Caco-2 (cell line): ENCODE measurements around the gene WNT3A. TPM values are rescaled to one million over a fixed set of nuclear protein-coding genes. Genes with fewer than 3 reads are reported as not detected.
A peak's percentile ranks its signal among the peaks of the same experiment; 100 is the strongest.

Source experiments
- BruUV-seq: library from RNA; stranded (reverse); fragments of 400-500 nt; replicated peaks from 2 replicates; lab custom pipeline; 2021; lab: Mats Ljungman, UMichigan
- CTCF ChIA-PET: fragments of 300-600 bp; sonication (Branson Sonifier 250); formaldehyde crosslinking; loops from one replicate; lab custom pipeline; 2022; ENCODE audit warnings: antibody characterized with exemption; lab: Charles Lee
- POLR2A ChIA-PET: fragments of 300-600 bp; sonication (Branson Sonifier 250); formaldehyde crosslinking; loops from one replicate; lab custom pipeline; 2022; ENCODE audit warnings: antibody characterized with exemption; lab: Charles Lee
- DNase-seq, 2 experiments: peaks; one replicate each; pipeline versions ENCODE4 v3.0.0 to v3.0.0-alpha.2; 2020 to 2022
- H3K27me3 ChIP-seq: replicated peaks from 2 replicates; pipeline ENCODE4 v1.6.0; 2011; ENCODE audit warnings: low read length; ENCODE audit not compliant: control insufficient read depth, insufficient read depth
- H3K36me3 ChIP-seq: 2 replicates; pipeline ENCODE4 v1.5.1; 2011; ENCODE audit warnings: low read length; ENCODE audit not compliant: control insufficient read depth, insufficient read depth
- H3K4me1 ChIP-seq: fragments of 250-450 bp; sonication (Bioruptor Pico); 2 replicates; pipeline ENCODE4 v1.5.1; 2020; ENCODE audit warnings: mild to moderate bottlenecking
- H3K4me3 ChIP-seq: 2 replicates; pipeline ENCODE4 v1.5.1; 2011; ENCODE audit warnings: low read depth, mild to moderate bottlenecking, control low read depth, low read length
- H3K9me3 ChIP-seq: fragments of 250-450 bp; sonication (Bioruptor Pico); 2 replicates; pipeline ENCODE4 v1.5.1; 2020; ENCODE audit warnings: mild to moderate bottlenecking, moderate library complexity
- H3K27ac Mint-ChIP-seq: one replicate; pipeline ENCODE4 v1.8.0; 2022; ENCODE audit warnings: mixed read lengths; ENCODE audit not compliant: unreplicated experiment
- H3K27me3 Mint-ChIP-seq: one replicate; pipeline ENCODE4 v1.8.0; 2022; ENCODE audit warnings: mixed read lengths; ENCODE audit not compliant: insufficient read depth, unreplicated experiment
- H3K36me3 Mint-ChIP-seq: one replicate; pipeline ENCODE4 v1.8.0; 2022; ENCODE audit warnings: mild to moderate bottlenecking, mixed read lengths; ENCODE audit not compliant: insufficient read depth, unreplicated experiment
- H3K4me1 Mint-ChIP-seq: one replicate; pipeline ENCODE4 v1.8.0; 2022; ENCODE audit warnings: low read depth, mixed read lengths; ENCODE audit not compliant: unreplicated experiment
- H3K4me3 Mint-ChIP-seq: one replicate; pipeline ENCODE4 v1.8.0; 2022; ENCODE audit warnings: mild to moderate bottlenecking, moderate library complexity, mixed read lengths; ENCODE audit not compliant: unreplicated experiment
- H3K9me3 Mint-ChIP-seq: one replicate; pipeline ENCODE4 v1.8.0; 2022; ENCODE audit warnings: mixed read lengths; ENCODE audit not compliant: unreplicated experiment
- CTCF ChIP-seq, 2 experiments: fragments of 200-600 bp in 1 of 2; IDR thresholded peaks; 1 replicate in 1 of 2; 2 replicates in 1 of 2; pipeline versions ENCODE4 v1.5.1 to v1.8.0; 2011 to 2022; ENCODE audit warnings: antibody characterized with exemption in 1 of 2, control low read depth in 1 of 2, inconsistent platforms in 1 of 2, low read depth in 1 of 2, low read length in 1 of 2, mild to moderate bottlenecking in 1 of 2, moderate library complexity in 1 of 2; ENCODE audit not compliant: insufficient read depth in 1 of 2, severe bottlenecking in 1 of 2, unreplicated experiment in 1 of 2
- intact Hi-C: fragments of 100-400 bp; cut with micrococcal nuclease; formaldehyde crosslinking; loops from one replicate; pipeline ENCODE4 v1.10.0; 2022; ENCODE audit not compliant: unreplicated experiment
- total RNA-seq: library from RNA; stranded (reverse); gene quantifications from 2 replicates; pipeline ENCODE4 v1.2.3, GENCODE V29; 2022

The WNT3A gene
- total RNA-seq, 1 experiment from 2014 or later = 0.09 TPM

- H3K27ac Mint-ChIP-seq = peak overlapping the region; percentile 97
These were observed 98.6 kb downstream of the WNT3A start for GRCh38 chr1:228105270-228105995.

GRCh38 chr1:228105996-228106799 is 99.4 kb downstream of the WNT3A start:
- Mint-ChIP-seq H3K4me3 (no peak overlapping the region), H3K9me3 (no peaks in the 10 kb centered on the region), H3K36me3 (peaks cover 47% of the 10 kb centered on the region), H3K4me1 (peaks cover 19% of the 10 kb centered on the region), H3K27me3 (no peaks in the 10 kb centered on the region), H3K27ac (no peak overlapping the region)
- H3K9me3 ChIP-seq = no peaks in the 10 kb centered on the region
- H3K4me1 ChIP-seq = peaks cover 27% of the 10 kb centered on the region
- ChIA-PET POLR2A (interaction anchor here (0.8 to 0.9 kb wide), 2 partner anchors 15 to 24 kb away, joined by 3 read pairs; partner anchors contain the start of gene ARF1), CTCF (interaction anchor here (0.6 kb wide), 1 partner anchor 318 kb away, joined by 3 read pairs; no protein-coding TSS in a partner anchor)
- H3K27me3 ChIP-seq = no peaks in the 10 kb centered on the region
- no peak for DNase-seq
- BruUV-seq = no TSS peak
- TF ChIP-seq CTCF (IDR thresholded peaks at IDR 0.05; ENCODE audit: insufficient read depth in 1 of 2, low read depth in 1 of 2, low read length in 1 of 2, severe bottlenecking in 1 of 2, unreplicated experiment in 1 of 2) = no peak
- H3K4me3 ChIP-seq = no peak overlapping the region
- intact Hi-C loops = loop anchor here (10.0 kb wide), 1 partner anchor 621 kb away; no protein-coding TSS in a partner anchor
- no peaks in the 10 kb centered on the region for H3K36me3 ChIP-seq

More at GRCh38 chr1:228105270-228105995, 98.6 kb downstream of the WNT3A start:
- Histone ChIP-seq H3K9me3 (no peaks in the 10 kb centered on the region), H3K4me1 (peaks cover 25% of the 10 kb centered on the region), H3K27me3 (no peaks in the 10 kb centered on the region), H3K4me3 (no peak overlapping the region), H3K36me3 (0 out of 2 replicates have a peak, but pooled peaks cover 1% of the 10 kb centered on the region)
- Mint-ChIP-seq H3K4me3 (no peak overlapping the region), H3K4me1 (peaks cover 21% of the 10 kb centered on the region), H3K27me3 (no peaks in the 10 kb centered on the region), H3K36me3 (peaks cover 53% of the 10 kb centered on the region), H3K9me3 (no peaks in the 10 kb centered on the region)
- intact Hi-C loops = loop anchor here (10.0 kb wide), 1 partner anchor 621 kb away; no protein-coding TSS in a partner anchor
- TF ChIP-seq CTCF (IDR thresholded peaks at IDR 0.05; ENCODE audit: insufficient read depth in 1 of 2, low read depth in 1 of 2, low read length in 1 of 2, severe bottlenecking in 1 of 2, unreplicated experiment in 1 of 2) = no peak
- no TSS peak for BruUV-seq
- ChIA-PET POLR2A (interaction anchor here (0.9 kb wide), 1 partner anchor 23 kb away, joined by 3 read pairs; the partner anchor contains the start of gene ARF1), CTCF (interaction anchor here (0.6 kb wide), 1 partner anchor 16 kb away, joined by 3 read pairs; no protein-coding TSS in a partner anchor)
- DNase-seq = no peak

GRCh38 chr1:228106800-228107054 is 99.9 kb downstream of the WNT3A start:
- Mint-ChIP-seq H3K4me3 (no peak overlapping the region), H3K27ac (no peak overlapping the region), H3K4me1 (peaks cover 15% of the 10 kb centered on the region), H3K27me3 (no peaks in the 10 kb centered on the region), H3K9me3 (no peaks in the 10 kb centered on the region), H3K36me3 (peaks cover 43% of the 10 kb centered on the region)
- no peak for TF ChIP-seq CTCF (IDR thresholded peaks at IDR 0.05; ENCODE audit: insufficient read depth in 1 of 2, low read depth in 1 of 2, low read length in 1 of 2, severe bottlenecking in 1 of 2, unreplicated experiment in 1 of 2)
- Histone ChIP-seq H3K36me3 (no peaks in the 10 kb centered on the region), H3K4me3 (no peak overlapping the region), H3K27me3 (no peaks in the 10 kb centered on the region), H3K4me1 (peaks cover 22% of the 10 kb centered on the region), H3K9me3 (no peaks in the 10 kb centered on the region)
- no peak for DNase-seq
- BruUV-seq = no TSS peak
- POLR2A ChIA-PET = interaction anchor here (0.8 to 0.9 kb wide), 2 partner anchors 15 to 24 kb away, joined by 3 read pairs; partner anchors contain the start of gene ARF1
- intact Hi-C loops = loop anchor here (10.0 kb wide), 1 partner anchor 622 kb away; no protein-coding TSS in a partner anchor
- CTCF ChIA-PET = interaction anchor here (0.6 kb wide), 1 partner anchor 318 kb away, joined by 3 read pairs; no protein-coding TSS in a partner anchor
